Trophoblast cell (in vitro differentiated cells and primary cell): ENCODE results near the gene SLC16A12. TPM values are rescaled to one million over a fixed set of nuclear protein-coding genes. Genes with fewer than 3 reads are reported as not detected.
A peak's percentile ranks its signal among the peaks of the same experiment; 100 is the strongest.

Experiments
- DNase-seq, 2 donors: peaks; one replicate each; pipeline ENCODE4 v3.0.0-alpha.2; 2016
- H2AFZ ChIP-seq: 2 replicates; pipeline ENCODE4 v1.6.1; 2013; ENCODE audit warnings: low read length, moderate library complexity, mild to moderate bottlenecking; ENCODE audit not compliant: insufficient read depth, poor library complexity
- H2AK5ac ChIP-seq: 2 replicates; pipeline ENCODE4 v1.6.1; 2013; ENCODE audit warnings: mild to moderate bottlenecking, low read length
- H2BK120ac ChIP-seq: 2 replicates; pipeline ENCODE4 v1.6.1; 2013; ENCODE audit warnings: low read length, mild to moderate bottlenecking, moderate library complexity; ENCODE audit not compliant: insufficient read depth, poor library complexity
- H2BK12ac ChIP-seq: 2 replicates; pipeline ENCODE4 v1.6.1; 2013; ENCODE audit warnings: mild to moderate bottlenecking, low read length, moderate library complexity
- H2BK5ac ChIP-seq: 2 replicates; pipeline ENCODE4 v1.6.1; 2013; ENCODE audit warnings: low read length, low read depth, moderate library complexity, mild to moderate bottlenecking; ENCODE audit not compliant: poor library complexity
- H3K14ac ChIP-seq: 2 replicates; pipeline ENCODE4 v1.6.1; 2013; ENCODE audit warnings: mild to moderate bottlenecking, low read length
- H3K18ac ChIP-seq: 2 replicates; pipeline ENCODE4 v1.6.1; 2013; ENCODE audit warnings: mild to moderate bottlenecking, low read length
- H3K23ac ChIP-seq: 2 replicates; pipeline ENCODE4 v1.6.1; 2013; ENCODE audit warnings: low read length
- H3K27ac ChIP-seq: 2 replicates; pipeline ENCODE4 v1.5.1; 2013; ENCODE audit warnings: low read depth, mild to moderate bottlenecking, inconsistent platforms, low read length, moderate library complexity
- H3K27me3 ChIP-seq: 2 replicates; pipeline ENCODE4 v1.6.1; 2013; ENCODE audit warnings: inconsistent platforms, mild to moderate bottlenecking, low read length, moderate library complexity; ENCODE audit not compliant: insufficient read depth
- H3K36me3 ChIP-seq, 2 experiments: 1 replicate in 1 of 2; 2 replicates in 1 of 2; pipeline ENCODE4 v1.6.1; 2013; ENCODE audit warnings: low read length in 2 of 2, mild to moderate bottlenecking in 2 of 2, moderate library complexity in 1 of 2; ENCODE audit not compliant: insufficient read depth in 2 of 2, control insufficient read depth in 1 of 2
- H3K4ac ChIP-seq: 2 replicates; pipeline ENCODE4 v1.6.1; 2013; ENCODE audit warnings: low read depth, mild to moderate bottlenecking, low read length, moderate library complexity
- H3K4me1 ChIP-seq, 2 experiments: 1 replicate in 1 of 2; 2 replicates in 1 of 2; pipeline ENCODE4 v1.6.1; 2013; ENCODE audit warnings: low read length in 2 of 2, mild to moderate bottlenecking in 2 of 2, moderate library complexity in 1 of 2; ENCODE audit not compliant: insufficient read depth in 2 of 2, control insufficient read depth in 1 of 2
- H3K4me2 ChIP-seq: 2 replicates; pipeline ENCODE4 v1.6.1; 2013; ENCODE audit warnings: inconsistent platforms, mild to moderate bottlenecking, low read length, moderate library complexity
- H3K4me3 ChIP-seq: 2 replicates; pipeline ENCODE4 v1.5.1; 2013; ENCODE audit warnings: mild to moderate bottlenecking, low read depth, low read length, inconsistent platforms
- H3K79me1 ChIP-seq: one replicate; pipeline ENCODE4 v1.6.1; 2013; ENCODE audit warnings: low read length
- H3K79me2 ChIP-seq: 2 replicates; pipeline ENCODE4 v1.6.1; 2013; ENCODE audit warnings: low read length, mild to moderate bottlenecking; ENCODE audit not compliant: control insufficient read depth, insufficient read depth, poor library complexity
- H3K9ac ChIP-seq: 2 replicates; pipeline ENCODE4 v1.6.1; 2013; ENCODE audit warnings: mild to moderate bottlenecking, low read length
- H3K9me3 ChIP-seq: 2 replicates; pipeline ENCODE4 v1.6.1; 2013; ENCODE audit warnings: low read depth, mild to moderate bottlenecking, control low read depth, inconsistent platforms, low read length; ENCODE audit not compliant: insufficient read depth
- H4K12ac ChIP-seq: 2 replicates; pipeline ENCODE4 v1.6.1; 2013; ENCODE audit warnings: low read depth, mild to moderate bottlenecking, low read length, moderate library complexity
- H4K8ac ChIP-seq: 2 replicates; pipeline ENCODE4 v1.6.1; 2013; ENCODE audit warnings: low read depth, mild to moderate bottlenecking, low read length, moderate library complexity
- H4K91ac ChIP-seq: one replicate; pipeline ENCODE4 v1.6.1; 2013; ENCODE audit warnings: low read depth, mild to moderate bottlenecking, low read length, moderate library complexity
- WGBS: extraction: QIAGEN DNeasy Blood & Tissue Kit; methylation state at CpG from one replicate; pipeline ENCODE4 v1.1.7; 2013; ENCODE audit warnings: missing lambda C conversion rate; ENCODE audit not compliant: insufficient read length, insufficient coverage; ENCODE audit errors: extremely low coverage; 5-methylcytosine and 5-hydroxymethylcytosine counted together
- polyA plus RNA-seq: library from polyadenylated mRNA; stranded (reverse); fragments of 200-250 nt; gene quantifications from 2 replicates; pipeline ENCODE4 v1.2.3, GENCODE V29; 2013

SLC16A12 gene
- 0.07 and 0.11 TPM in 2 replicates for polyA plus RNA-seq

- Histone ChIP-seq H3K14ac (peak within 1 kb of the TSS; percentile 1), H4K91ac (no peak within 1 kb of the TSS), H3K4me3 (peak within 1 kb of the TSS; percentile 58), H3K27ac (no peak within 1 kb of the TSS), H3K27me3 (peaks cover 12% of the 10 kb centered on the region), H2BK12ac (peak within 1 kb of the TSS; percentile 38), H2AFZ (peak within 1 kb of the TSS; percentile 59), H2BK120ac (peak within 1 kb of the TSS; percentile 75), H3K79me1 (no peaks in the 10 kb centered on the region), H3K23ac (no peak within 1 kb of the TSS), H2BK5ac (no peak within 1 kb of the TSS), H3K79me2 (no peaks in the 10 kb centered on the region), H3K4me1 (peaks cover 9 to 10% of the 10 kb centered on the region in 2 experiments), H4K8ac (no peak within 1 kb of the TSS), H3K4ac (no peak within 1 kb of the TSS), H3K36me3 (no peaks in the 10 kb centered on the region), H3K9me3 (no peaks in the 10 kb centered on the region), H2AK5ac (no peak within 1 kb of the TSS), H3K9ac (no peak within 1 kb of the TSS), H3K4me2 (peak within 1 kb of the TSS; percentile 67), H3K18ac (peak within 1 kb of the TSS; percentile 85), H4K12ac (no peak within 1 kb of the TSS)
- WGBS, result no CpG with 5 or more reads among the region's 87 CpGs
- peak in 1 of 2 donors; percentile 23 for DNase-seq
These were observed at the start of gene SLC16A12 for GRCh38 chr10:89535171-89536012. TSS of gene SLC16A12 (minus strand) at chr10:89535594. CDS start at chr10:89462578, 73,016 bp downstream.

GRCh38 chr10:89582022-89582421 lies 46.6 kb upstream of the SLC16A12 start:
- Histone ChIP-seq H3K79me1 (no peaks in the 10 kb centered on the region), H2AFZ (no peak overlapping the region), H2BK5ac (no peak overlapping the region), H3K23ac (no peak overlapping the region), H3K27ac (no peak overlapping the region), H2BK12ac (no peak overlapping the region), H2AK5ac (no peak overlapping the region), H4K8ac (no peak overlapping the region), H3K18ac (no peak overlapping the region), H3K4me1 (no peaks in the 10 kb centered on the region), H4K91ac (no peak overlapping the region), H3K79me2 (no peaks in the 10 kb centered on the region), H2BK120ac (no peak overlapping the region), H3K9me3 (no peaks in the 10 kb centered on the region), H3K14ac (no peak overlapping the region), H3K36me3 (peaks cover 4% of the 10 kb centered on the region in 2 experiments), H3K9ac (no peak overlapping the region), H3K27me3 (no peaks in the 10 kb centered on the region), H3K4me3 (no peak overlapping the region), H3K4ac (no peak overlapping the region), H4K12ac (no peak overlapping the region), H3K4me2 (no peak overlapping the region)
- no CpG with 5 or more reads among the region's 1 CpG for WGBS
- no peak for DNase-seq

GRCh38 chr10:89580243-89580642 lies 44.8 kb upstream of the SLC16A12 start:
- Histone ChIP-seq H2BK120ac (no peak overlapping the region), H2BK5ac (no peak overlapping the region), H3K79me1 (no peaks in the 10 kb centered on the region), H4K8ac (no peak overlapping the region), H2AFZ (no peak overlapping the region), H3K14ac (no peak overlapping the region), H3K27me3 (no peaks in the 10 kb centered on the region), H3K9me3 (no peaks in the 10 kb centered on the region), H3K9ac (no peak overlapping the region), H3K4me1 (no peaks in the 10 kb centered on the region), H4K12ac (no peak overlapping the region), H3K79me2 (no peaks in the 10 kb centered on the region), H3K4me3 (no peak overlapping the region), H3K23ac (no peak overlapping the region), H3K4me2 (no peak overlapping the region), H3K18ac (no peak overlapping the region), H2AK5ac (no peak overlapping the region), H3K36me3 (peaks cover 0 to 2% of the 10 kb centered on the region in 2 experiments), H4K91ac (no peak overlapping the region), H3K27ac (no peak overlapping the region), H2BK12ac (no peak overlapping the region), H3K4ac (no peak overlapping the region)
- peak in 1 of 2 donors; percentile 15 for DNase-seq
- WGBS, result no CpG with 5 or more reads among the region's 4 CpGs

GRCh38 chr10:89576696-89577095 lies 41.3 kb upstream of the SLC16A12 start:
- Histone ChIP-seq H3K4me3 (no peak overlapping the region), H3K79me2 (no peaks in the 10 kb centered on the region), H4K8ac (no peak overlapping the region), H2BK12ac (no peak overlapping the region), H2AFZ (no peak overlapping the region), H3K9ac (no peak overlapping the region), H3K4me1 (no peaks in the 10 kb centered on the region), H3K18ac (no peak overlapping the region), H4K12ac (no peak overlapping the region), H3K23ac (no peak overlapping the region), H3K27me3 (no peaks in the 10 kb centered on the region), H3K79me1 (no peaks in the 10 kb centered on the region), H3K27ac (no peak overlapping the region), H3K4me2 (no peak overlapping the region), H2BK5ac (no peak overlapping the region), H3K4ac (no peak overlapping the region), H2BK120ac (no peak overlapping the region), H2AK5ac (no peak overlapping the region), H3K14ac (no peak overlapping the region), H3K36me3 (no peaks in the 10 kb centered on the region), H3K9me3 (no peaks in the 10 kb centered on the region), H4K91ac (no peak overlapping the region)
- no CpG with 5 or more reads among the region's 2 CpGs for WGBS
- no peak for DNase-seq
